ENCODE results near the gene PPP1R9A. TPM values are rescaled to one million over a fixed set of nuclear protein-coding genes. Genes with fewer than 3 reads are reported as not detected.

PPP1R9A gene
- total RNA-seq, 1 experiment from 2014 or later, result 6.3 TPM

DNA sequence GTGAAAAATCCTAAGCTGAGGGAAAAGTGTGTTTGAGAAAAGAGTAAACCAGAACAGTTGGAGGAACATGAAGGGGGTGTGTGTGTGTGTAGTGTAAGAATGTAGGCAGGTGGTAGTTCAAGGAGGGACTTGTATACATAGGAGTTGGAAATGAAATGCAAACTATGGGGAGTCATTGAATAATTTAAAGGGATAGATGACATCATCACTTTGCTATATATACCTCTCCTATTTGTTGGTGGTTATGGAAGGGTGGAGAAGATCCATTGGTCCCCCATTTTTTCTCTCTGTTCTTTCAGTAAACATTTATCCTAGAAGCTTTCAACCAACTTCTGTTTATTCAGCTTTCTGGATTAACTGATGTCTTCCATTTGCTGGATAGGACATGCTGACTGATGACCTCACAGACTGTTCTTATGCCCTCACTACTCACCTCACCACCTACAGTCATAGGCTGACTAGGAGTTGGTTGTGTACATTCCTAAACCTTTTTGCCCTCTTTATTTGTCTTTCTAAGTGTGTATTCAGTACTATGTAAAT, 20.8 kb downstream of the PPP1R9A start:
- Mint-ChIP-seq H3K4me3 (ENCODE audit: unreplicated experiment) (no peak overlapping the region), H3K9me3 (ENCODE audit: unreplicated experiment) (no peaks in the 10 kb centered on the region), H3K27me3 (ENCODE audit: insufficient read depth, unreplicated experiment) (peaks cover 13% of the 10 kb centered on the region), H3K27ac (ENCODE audit: low read depth, unreplicated experiment) (no peak overlapping the region), H3K36me3 (ENCODE audit: insufficient read depth, unreplicated experiment) (no peaks in the 10 kb centered on the region), H3K4me1 (ENCODE audit: insufficient read depth, unreplicated experiment) (no peaks in the 10 kb centered on the region)
- no peak for DNase-seq (ENCODE audit: unreplicated experiment)
- ChIA-PET POLR2A (interaction anchor here (0.7 kb wide), 1 partner anchor 12 kb away, joined by 3 read pairs; no protein-coding TSS in a partner anchor), CTCF (interaction anchor here (0.6 kb wide), 1 partner anchor 387 kb away, joined by 3 read pairs; no protein-coding TSS in a partner anchor)
- no TSS peak for BruUV-seq (replicated peaks)
- TF ChIP-seq, protein P1, sequence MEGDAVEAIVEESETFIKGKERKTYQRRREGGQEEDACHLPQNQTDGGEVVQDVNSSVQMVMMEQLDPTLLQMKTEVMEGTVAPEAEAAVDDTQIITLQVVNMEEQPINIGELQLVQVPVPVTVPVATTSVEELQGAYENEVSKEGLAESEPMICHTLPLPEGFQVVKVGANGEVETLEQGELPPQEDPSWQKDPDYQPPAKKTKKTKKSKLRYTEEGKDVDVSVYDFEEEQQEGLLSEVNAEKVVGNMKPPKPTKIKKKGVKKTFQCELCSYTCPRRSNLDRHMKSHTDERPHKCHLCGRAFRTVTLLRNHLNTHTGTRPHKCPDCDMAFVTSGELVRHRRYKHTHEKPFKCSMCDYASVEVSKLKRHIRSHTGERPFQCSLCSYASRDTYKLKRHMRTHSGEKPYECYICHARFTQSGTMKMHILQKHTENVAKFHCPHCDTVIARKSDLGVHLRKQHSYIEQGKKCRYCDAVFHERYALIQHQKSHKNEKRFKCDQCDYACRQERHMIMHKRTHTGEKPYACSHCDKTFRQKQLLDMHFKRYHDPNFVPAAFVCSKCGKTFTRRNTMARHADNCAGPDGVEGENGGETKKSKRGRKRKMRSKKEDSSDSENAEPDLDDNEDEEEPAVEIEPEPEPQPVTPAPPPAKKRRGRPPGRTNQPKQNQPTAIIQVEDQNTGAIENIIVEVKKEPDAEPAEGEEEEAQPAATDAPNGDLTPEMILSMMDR (IDR thresholded peaks at IDR 0.05; ENCODE audit: unreplicated experiment), result no peak
- intact Hi-C loops (cut with micrococcal nuclease), result no loop called here

GRCh38 chr7:94933256-94933990, 26.0 kb downstream of the PPP1R9A start:
- TF ChIP-seq, protein P1 (IDR thresholded peaks at IDR 0.05; ENCODE audit: unreplicated experiment), result no peak
- ChIA-PET POLR2A (no interaction called here), CTCF (interaction anchor here (0.6 kb wide), 3 partner anchors 11 to 277 kb away, joined by 3 read pairs; no protein-coding TSS in a partner anchor)
- no peaks in the 10 kb centered on the region for H3K4me1 Mint-ChIP-seq (ENCODE audit: insufficient read depth, unreplicated experiment)
- intact Hi-C loops (cut with micrococcal nuclease), result no loop called here
- H3K4me3 Mint-ChIP-seq (ENCODE audit: unreplicated experiment), result no peak overlapping the region
- H3K36me3 Mint-ChIP-seq (ENCODE audit: insufficient read depth, unreplicated experiment), result no peaks in the 10 kb centered on the region
- H3K27me3 Mint-ChIP-seq (ENCODE audit: insufficient read depth, unreplicated experiment), result peaks cover 1% of the 10 kb centered on the region
- H3K27ac Mint-ChIP-seq (ENCODE audit: low read depth, unreplicated experiment), result no peak overlapping the region
- no TSS peak for BruUV-seq (replicated peaks)
- DNase-seq (ENCODE audit: unreplicated experiment), result no peak
- H3K9me3 Mint-ChIP-seq (ENCODE audit: unreplicated experiment), result no peaks in the 10 kb centered on the region

DNA sequence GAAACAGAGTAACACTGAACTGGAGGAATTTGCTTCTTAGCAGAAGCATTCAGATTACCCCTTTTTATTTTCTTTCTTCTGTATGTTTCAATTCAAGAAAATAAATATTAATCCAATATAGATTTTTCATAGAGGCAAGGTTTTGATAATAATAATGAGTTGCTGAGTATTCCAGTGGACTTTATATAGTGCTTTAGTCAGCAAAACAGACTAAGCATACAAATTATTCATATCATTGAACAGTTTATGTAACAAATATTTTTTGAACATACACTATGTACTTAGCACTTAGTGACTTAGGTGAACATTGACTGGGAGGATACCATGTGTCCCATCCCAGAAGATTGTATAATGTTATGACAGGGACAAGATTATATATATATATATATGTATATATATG, 32.0 kb downstream of the PPP1R9A start:
- POLR2A ChIA-PET, result no interaction called here
- H3K9me3 Mint-ChIP-seq (ENCODE audit: unreplicated experiment), result no peaks in the 10 kb centered on the region
- no peaks in the 10 kb centered on the region for H3K36me3 Mint-ChIP-seq (ENCODE audit: insufficient read depth, unreplicated experiment)
- no peak overlapping the region for H3K27ac Mint-ChIP-seq (ENCODE audit: low read depth, unreplicated experiment)
- CTCF ChIA-PET, result no interaction called here
- BruUV-seq (replicated peaks), result no TSS peak
- DNase-seq (ENCODE audit: unreplicated experiment), result no peak
- no peaks in the 10 kb centered on the region for H3K4me1 Mint-ChIP-seq (ENCODE audit: insufficient read depth, unreplicated experiment)
- TF ChIP-seq, protein P1 (IDR thresholded peaks at IDR 0.05; ENCODE audit: unreplicated experiment), result no peak
- H3K27me3 Mint-ChIP-seq (ENCODE audit: insufficient read depth, unreplicated experiment), result no peaks in the 10 kb centered on the region
- intact Hi-C loops (cut with micrococcal nuclease), result no loop called here
- no peak overlapping the region for H3K4me3 Mint-ChIP-seq (ENCODE audit: unreplicated experiment)

DNA sequence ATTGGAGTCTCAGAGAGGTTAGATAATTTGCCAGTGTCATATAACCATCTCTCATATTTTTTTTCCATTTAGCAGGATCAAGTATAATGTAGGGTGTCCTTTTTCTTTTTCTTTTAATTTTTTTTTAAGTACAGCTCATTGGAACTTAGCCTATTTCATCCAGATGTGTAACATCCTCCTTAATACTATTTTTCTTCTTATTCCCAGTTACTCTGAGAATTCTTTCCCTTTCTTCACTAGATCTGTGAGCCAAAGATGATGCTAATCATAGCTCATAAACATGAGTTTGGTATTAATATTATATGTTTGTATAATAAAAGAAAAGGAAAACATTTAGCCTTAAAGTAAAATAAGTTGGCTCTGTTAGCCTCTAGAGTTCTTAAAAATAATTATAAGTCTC, 32.8 kb downstream of the PPP1R9A start:
- BruUV-seq (replicated peaks), result no TSS peak
- no peak overlapping the region for H3K4me3 Mint-ChIP-seq (ENCODE audit: unreplicated experiment)
- intact Hi-C loops (cut with micrococcal nuclease), result no loop called here

More for the DNA sequence above, 32.8 kb downstream of the PPP1R9A start:
- Mint-ChIP-seq H3K27me3 (ENCODE audit: insufficient read depth, unreplicated experiment) (no peaks in the 10 kb centered on the region), H3K36me3 (ENCODE audit: insufficient read depth, unreplicated experiment) (no peaks in the 10 kb centered on the region), H3K9me3 (ENCODE audit: unreplicated experiment) (no peaks in the 10 kb centered on the region), H3K27ac (ENCODE audit: low read depth, unreplicated experiment) (no peak overlapping the region), H3K4me1 (ENCODE audit: insufficient read depth, unreplicated experiment) (no peaks in the 10 kb centered on the region)
- DNase-seq (ENCODE audit: unreplicated experiment), result no peak
- POLR2A ChIA-PET, result interaction anchor here (0.6 to 1.1 kb wide), 2 partner anchors 12 to 13 kb away, joined by 3 read pairs; no protein-coding TSS in a partner anchor
- CTCF ChIA-PET, result interaction anchor here (0.7 kb wide), 1 partner anchor 245 kb away, joined by 4 read pairs; no protein-coding TSS in a partner anchor
- TF ChIP-seq, protein P1 (IDR thresholded peaks at IDR 0.05; ENCODE audit: unreplicated experiment), result no peak
